NCI-H345 treated with DMSO at 0.1 percent for 48 hours (cell line): ENCODE measurements around the gene APELA.
"Not testable (repeated sequence)": the region's sequence is repeated elsewhere in the genome, so short reads cannot be mapped to it uniquely, and the experiment has no call there.

ENCODE experiments used
- DNase-seq: peaks from one replicate; lab custom pipeline; 2025; ENCODE audit not compliant: unreplicated experiment; lab: John Stamatoyannopoulos, UW

APELA gene, protein sequence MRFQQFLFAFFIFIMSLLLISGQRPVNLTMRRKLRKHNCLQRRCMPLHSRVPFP

DNA sequence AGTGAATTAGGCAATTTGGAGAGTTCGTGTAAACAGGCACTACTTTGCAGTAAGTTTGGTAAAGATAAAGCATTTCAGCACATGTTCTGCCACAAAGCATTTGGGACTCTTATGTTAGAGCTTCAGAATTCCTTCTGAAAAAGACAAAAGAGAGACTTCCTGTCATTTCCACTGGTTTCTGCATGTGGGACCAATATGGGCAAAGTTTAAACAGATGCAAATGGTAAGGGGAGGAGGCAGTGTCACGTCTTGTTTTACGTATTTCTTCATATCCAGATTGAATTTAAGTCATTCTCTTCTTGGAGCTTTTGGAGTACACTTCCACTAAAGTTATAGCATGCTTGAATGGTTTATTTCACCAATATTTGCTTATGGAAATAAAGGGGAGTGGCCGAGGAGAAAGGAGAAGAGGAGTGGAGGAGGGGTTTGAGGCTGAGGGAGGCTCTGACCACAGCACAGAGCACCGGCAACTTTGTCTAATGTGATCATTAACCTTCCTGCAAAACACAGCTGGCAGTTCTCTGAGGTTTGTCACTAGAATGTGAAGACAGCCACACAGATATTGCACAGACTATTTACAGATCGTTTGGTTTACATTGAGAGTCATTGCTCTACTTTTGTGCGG is at the start of gene APELA:
Gene APELA (plus strand): TSS at position 479 of the 625 bp plus-strand sequence. CDS start 154 bp downstream, outside the sequence.
- DNase-seq = no peak

DNA sequence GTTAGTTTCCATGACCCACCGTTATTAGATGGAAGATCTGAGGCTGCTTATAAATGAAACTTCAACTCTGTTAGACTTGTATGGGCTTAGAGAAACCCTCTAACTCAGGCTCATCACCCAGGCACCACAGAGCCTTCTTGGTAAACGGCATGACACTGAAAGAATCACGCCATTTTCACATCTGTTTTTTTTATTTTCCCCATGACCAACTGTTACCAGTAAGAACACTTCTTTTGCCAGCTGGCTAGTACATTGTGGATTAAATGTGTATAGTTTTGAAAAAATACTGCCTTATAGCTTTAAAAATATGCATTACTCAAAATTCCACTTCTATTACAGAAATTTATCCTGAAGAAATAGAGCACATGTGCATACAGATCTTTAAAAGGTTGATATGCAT is 48.0 kb upstream of the APELA start:
- DNase-seq = no peak

DNA sequence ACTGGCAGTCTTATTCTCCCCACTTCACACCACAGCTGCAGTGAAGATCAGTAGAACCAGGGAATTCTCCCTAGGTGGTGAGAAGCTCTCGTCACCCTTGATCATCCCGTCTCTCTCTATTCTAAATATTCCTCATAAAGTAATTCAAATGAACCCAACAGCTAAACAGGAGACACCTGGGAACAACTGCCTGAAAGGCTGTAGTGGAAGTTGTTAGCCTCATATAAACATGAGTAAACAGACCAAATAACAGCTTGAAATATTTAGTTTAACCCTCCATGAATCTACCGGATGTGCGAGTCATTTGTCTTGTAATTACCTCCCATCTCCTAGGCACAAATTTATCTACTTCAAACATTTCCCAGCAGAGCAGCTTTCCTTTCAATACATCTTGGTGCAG is 30.4 kb upstream of the APELA start:
- DNase-seq = no peak

DNA sequence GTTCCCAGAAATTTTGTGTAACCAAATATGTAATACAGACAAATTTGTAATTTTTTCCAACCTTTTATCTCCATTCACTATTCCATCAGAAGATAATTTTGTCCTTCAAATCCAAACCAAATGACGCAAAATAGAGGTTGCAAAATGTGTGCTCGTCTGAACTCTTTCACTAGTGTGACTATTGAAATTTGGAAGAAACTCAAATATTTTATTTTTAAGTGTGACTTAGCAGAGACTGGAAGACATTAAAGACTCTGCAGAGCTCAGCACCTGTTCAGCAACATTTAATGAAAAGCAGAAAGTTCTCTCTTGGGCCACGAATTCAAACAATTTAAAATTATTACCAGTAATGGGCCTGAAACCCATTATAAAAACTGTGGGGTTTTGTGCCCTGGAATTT is 30.0 kb upstream of the APELA start:
- DNase-seq = no peak

DNA sequence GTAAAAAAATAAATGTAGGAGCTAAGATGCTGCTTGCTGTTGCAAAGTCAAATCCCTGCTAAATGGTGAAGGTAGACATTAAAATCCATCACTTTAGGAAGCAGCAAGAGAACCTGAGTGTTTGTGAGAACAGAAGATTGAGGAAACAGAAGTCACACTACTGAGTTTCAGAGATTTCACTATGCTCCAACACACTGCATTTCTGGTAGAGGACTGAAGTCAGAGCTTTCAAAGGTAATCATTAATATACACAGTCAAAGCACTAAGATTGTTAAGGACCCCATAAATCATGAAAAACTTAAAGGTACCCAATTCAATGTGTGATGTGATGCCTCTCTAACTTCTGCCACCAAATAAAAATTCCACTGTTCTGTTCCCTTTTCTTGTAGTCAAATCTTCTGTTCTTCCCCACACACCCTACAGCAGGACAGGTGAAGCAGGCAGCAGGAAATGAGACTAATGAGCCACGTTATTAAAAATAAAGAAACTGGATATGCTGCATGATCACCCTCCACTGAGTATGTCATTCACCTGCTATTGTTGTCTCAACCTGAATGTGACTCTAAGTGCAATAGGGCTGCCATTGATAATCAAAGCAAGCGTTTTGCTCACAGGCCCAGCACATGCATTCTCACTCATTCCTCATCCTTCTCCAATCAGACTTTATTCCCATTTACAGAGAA is 28.9 kb upstream of the APELA start:
- DNase-seq = no peak

GRCh38 chr4:164856396-164856795 is 20.6 kb upstream of the APELA start:
- DNase-seq = no peak

DNA sequence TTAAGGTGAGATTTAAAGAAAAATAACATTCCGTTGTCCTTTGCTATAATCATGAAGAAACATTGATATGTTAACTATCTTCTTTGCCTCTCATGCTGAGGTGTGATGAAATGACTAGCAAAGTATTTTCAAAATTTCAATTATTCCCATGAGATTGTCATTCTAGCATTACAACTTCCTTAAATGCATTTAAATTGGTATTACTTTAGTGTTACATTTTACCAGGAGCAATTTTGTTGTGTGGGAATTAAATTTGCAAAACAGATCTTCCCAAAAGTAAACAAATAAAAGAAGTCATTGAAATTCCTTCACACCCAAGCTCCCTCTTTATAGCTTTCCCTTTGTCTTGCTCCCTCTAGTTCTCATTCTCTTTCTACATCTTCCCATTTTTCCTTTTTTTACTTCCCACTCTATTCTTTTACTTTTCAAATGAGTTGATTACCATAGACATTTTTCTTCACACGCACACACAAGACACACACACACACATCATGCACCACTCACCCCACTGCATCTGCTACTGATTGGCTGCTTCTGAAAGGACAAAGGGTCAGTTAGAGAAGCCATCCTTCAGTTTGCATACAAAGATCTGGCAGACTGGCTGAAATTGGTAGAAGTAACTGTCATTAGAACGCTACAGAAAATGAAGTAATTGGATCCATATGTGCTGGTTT is 10.0 kb upstream of the APELA start:
- DNase-seq = no peak

DNA sequence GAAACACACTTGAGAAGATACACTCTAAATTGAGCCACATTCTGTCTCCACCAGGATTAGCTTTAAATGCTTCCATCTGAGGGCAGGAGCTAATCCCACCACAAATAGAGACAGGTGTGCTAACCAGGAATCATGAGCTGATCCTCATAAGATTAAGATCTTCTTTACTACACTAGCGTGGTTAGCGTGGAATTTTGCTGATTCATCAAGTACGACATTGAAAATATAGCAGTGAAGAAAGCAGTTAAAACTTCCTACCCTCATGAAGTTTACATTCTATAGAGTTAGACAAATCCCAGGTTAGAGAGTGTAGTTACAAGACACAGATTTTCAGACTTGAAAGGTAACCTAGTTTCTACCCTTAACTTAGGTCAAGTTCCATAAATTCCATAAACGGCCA is 5.3 kb upstream of the APELA start:
- DNase-seq = no peak

- DNase-seq = no peak
These were observed 4.5 kb upstream of the APELA start for GRCh38 chr4:164872481-164872880.

- DNase-seq = no peak
These were observed 2.2 kb upstream of the APELA start for GRCh38 chr4:164874789-164875188.

- DNase-seq = no peak
These were observed 3.7 kb downstream of the APELA start for GRCh38 chr4:164880489-164881262.

DNA sequence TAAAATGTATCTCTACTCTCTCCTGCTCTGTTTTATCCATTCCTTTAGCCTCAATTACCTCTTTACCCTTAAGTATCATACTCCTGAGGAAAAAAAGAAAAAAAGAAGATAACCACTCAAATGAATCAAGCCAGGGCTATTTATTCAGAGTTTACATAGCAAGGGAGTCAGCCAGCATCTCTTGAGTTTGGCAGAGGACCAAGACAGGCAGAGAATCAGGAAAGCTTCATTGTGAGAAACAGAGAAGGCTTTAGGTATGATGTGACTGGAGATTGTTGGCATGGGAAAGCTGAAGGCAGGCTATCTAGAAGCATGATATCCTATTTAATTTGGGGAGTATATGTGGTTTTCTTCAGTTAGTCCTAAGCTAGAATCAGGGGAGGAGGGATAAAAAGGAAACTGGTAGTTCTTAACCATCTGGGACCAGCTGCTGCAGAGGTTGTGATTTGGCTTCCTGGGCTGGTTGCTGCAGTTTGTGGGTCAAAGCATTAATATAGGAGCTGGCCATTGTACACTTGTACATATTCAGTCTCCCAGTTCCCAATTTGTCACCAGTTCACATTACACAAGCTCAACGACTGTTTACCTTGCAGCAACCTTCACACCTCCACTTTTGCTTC is 11.2 kb downstream of the APELA start:
- DNase-seq = no peak

GRCh38 chr4:164890691-164891090 is 13.7 kb downstream of the APELA start:
- no peak for DNase-seq

DNA sequence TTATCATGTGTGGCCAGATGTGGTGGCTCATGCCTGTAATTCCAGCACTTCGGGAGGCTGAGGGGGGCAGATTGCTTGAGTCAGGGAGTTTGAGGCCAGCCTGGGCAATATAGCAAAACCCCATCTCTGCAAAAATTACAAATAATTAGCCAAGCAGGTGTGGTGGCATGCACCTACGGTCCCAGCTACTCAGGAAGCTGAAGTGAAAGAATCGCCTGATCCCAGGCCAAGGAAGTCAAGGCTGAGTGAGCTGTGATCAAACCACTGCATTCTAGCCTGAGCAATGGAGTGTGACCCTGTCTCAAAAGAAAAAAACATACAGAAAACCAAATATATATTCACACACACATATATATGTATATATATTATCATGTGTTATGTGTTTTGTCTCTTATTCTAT is 15.0 kb downstream of the APELA start:
- no peak for DNase-seq

GRCh38 chr4:164894702-164895101 is 17.7 kb downstream of the APELA start:
- DNase-seq = no peak

DNA sequence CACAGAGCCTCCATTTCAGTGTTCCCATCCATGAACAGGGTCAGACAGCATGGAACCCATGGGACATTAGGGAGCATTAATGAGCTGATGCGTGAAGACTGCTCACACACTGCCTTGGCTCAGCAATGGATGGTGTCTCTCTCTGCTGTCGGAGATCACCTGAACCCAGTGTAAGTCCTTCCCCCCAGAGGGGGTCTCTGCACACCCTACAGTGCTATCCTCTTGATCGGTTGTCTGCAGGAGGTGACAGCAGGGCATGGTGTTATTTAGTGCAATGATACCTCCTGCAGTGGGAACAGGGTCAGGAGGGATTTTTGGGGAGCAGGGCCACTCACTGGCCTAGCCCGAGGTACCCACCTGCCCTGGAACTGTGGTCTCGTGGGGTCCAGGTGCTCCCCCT is 25.6 kb downstream of the APELA start:
- no peak for DNase-seq

DNA sequence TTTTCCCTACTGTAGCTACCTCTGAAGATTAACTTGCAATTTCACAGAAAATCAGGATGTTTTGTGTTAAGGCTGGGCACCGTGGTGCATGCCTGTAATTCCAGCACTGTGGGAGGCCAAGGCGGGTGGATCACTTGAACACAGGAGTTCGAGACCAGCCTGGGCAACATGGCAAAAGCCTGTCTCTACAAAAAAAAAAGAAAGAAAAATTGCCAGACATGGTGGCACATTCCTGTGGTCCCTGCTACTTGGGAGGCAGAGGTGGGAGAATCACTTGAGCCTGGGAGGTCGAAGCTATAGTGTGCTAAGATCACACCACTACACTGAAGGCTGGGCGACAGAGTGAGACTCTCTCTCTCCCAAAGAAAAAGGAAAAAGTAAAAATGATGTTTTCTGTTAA is 27.4 kb downstream of the APELA start:
- no peak for DNase-seq

GRCh38 chr4:164904941-164905340 is 28.0 kb downstream of the APELA start:
- DNase-seq = no peak

GRCh38 chr4:164906368-164906767 is 29.4 kb downstream of the APELA start:
- DNase-seq = no peak

- not testable (repeated sequence) for DNase-seq
These were observed 36.5 kb downstream of the APELA start for GRCh38 chr4:164913506-164913905.

- no peak for DNase-seq
These were observed 42.0 kb downstream of the APELA start for GRCh38 chr4:164918956-164919355.
